GM18511 (cell line): ENCODE data around the gene UGT1A5.

Experiments used
- ATAC-seq: cut with Tn5 transposase; IDR thresholded peaks from one replicate; pipeline ENCODE4 v1.9.1; 2021; ENCODE audit warnings: mild to moderate bottlenecking, moderate library complexity; ENCODE audit not compliant: unreplicated experiment

The UGT1A5 gene

DNA sequence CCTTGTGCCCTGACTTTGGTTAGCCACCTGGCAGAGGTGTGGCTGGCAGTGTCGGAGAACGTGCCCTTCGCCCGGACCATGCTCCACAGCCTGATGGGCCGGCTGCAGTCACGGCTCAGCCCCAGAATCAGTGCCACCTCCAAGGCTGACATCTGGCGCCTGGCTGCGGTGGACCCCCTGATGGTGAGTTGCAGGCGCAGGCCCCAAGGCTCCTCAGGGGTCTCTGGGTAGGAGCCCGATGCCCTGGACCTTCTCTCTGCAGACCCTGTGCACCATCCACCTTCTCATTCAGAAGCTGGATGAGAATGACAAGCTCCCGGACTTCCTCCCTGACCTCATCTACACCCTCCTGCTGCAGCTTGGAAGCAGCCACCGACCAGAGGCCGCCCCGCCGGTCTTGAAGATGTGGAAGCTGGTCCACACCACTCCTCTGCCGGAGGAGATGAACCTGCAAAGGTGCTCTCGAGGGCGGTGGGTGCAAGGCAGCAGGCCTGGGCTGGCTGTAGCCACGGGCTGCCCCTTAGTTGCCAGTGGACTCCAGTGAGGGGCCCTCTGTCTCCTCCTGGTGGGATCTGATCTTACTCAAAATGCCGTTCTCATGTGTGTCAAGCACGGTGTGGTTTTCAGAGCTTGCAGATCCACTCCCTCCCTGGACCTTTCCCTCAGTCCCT, 109.5 kb downstream of the UGT1A5 start:
- no peak for ATAC-seq
